Stimulated activated memory B cell treated with anti-CD40 and anti-IgM and Interleukin-4, amounts not matched to agents 10 μg/mL and 1 μg/mL and 100 μg/mL, for 72 hours (primary cell): ENCODE data around the gene GLCCI1.

Source experiments
- ATAC-seq: fragments of 150-1000 bp; cut with Tn5 transposase; 2 replicates; pipeline ENCODE4 v1.10.0; 2021
- H3K27ac Mint-ChIP-seq: one replicate; pipeline ENCODE4 v1.8.0; 2022; ENCODE audit warnings: mild to moderate bottlenecking, mixed read lengths
- H3K27me3 Mint-ChIP-seq: one replicate; pipeline ENCODE4 v1.8.0; 2022; ENCODE audit warnings: mixed read lengths
- H3K36me3 Mint-ChIP-seq: one replicate; pipeline ENCODE4 v1.8.0; 2022; ENCODE audit warnings: mixed read lengths
- H3K4me1 Mint-ChIP-seq: one replicate; pipeline ENCODE4 v1.8.0; 2022; ENCODE audit warnings: mixed read lengths
- H3K4me3 Mint-ChIP-seq: one replicate; pipeline ENCODE4 v1.8.0; 2022; ENCODE audit warnings: mild to moderate bottlenecking, moderate library complexity, mixed read lengths
- H3K9me3 Mint-ChIP-seq: one replicate; pipeline ENCODE4 v1.8.0; 2022; ENCODE audit warnings: mixed read lengths

The GLCCI1 gene

DNA sequence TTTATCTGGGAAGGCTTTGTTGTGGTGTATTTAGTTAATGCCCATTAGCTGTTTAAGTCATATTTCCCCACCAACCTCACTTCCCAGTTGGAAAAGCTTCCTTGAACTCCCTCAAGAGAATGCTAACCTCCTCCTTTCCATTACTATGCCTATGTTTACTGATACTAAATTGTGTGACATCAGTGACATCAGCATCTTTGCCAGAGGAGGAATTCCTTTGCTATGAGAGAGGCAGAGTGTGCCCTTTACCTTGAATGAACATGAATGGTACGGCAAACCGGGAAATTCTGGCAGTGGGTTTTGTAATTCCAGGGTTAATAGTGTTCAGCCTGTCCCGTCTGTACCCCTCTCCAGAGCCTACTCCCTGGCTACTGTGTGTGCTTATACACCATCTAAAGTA is 22.1 kb upstream of the GLCCI1 start:
- no peak for ATAC-seq
- Mint-ChIP-seq H3K27ac (peak overlapping the region; percentile 6), H3K4me1 (peaks cover 21% of the 10 kb centered on the region), H3K27me3 (no peaks in the 10 kb centered on the region), H3K36me3 (peaks cover 14% of the 10 kb centered on the region), H3K4me3 (no peak overlapping the region), H3K9me3 (no peaks in the 10 kb centered on the region)

DNA sequence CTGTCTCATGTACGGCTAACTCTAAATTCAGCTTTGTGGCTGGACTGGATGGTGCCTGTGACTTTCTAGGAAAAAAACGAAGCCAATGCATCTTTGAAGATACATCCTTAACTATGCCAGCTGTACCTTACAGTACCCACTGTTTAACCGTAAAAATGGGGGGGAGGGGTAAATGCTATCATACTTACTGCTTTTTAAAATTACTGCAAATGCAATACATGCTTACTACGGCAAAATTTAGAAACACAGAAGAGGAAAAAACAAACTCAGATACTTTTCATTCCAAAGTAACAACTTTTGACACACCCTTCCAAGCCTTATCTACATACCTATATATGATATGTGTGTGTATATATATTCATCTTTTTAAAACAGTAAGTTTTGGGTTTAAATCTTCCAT is 20.4 kb upstream of the GLCCI1 start:
- no peak overlapping the region for H3K4me3 Mint-ChIP-seq
- H3K9me3 Mint-ChIP-seq = no peaks in the 10 kb centered on the region
- H3K27me3 Mint-ChIP-seq = no peaks in the 10 kb centered on the region
- peaks cover 14% of the 10 kb centered on the region for H3K36me3 Mint-ChIP-seq
- ATAC-seq = no peak
- H3K4me1 Mint-ChIP-seq = peaks cover 21% of the 10 kb centered on the region
- no peak overlapping the region for H3K27ac Mint-ChIP-seq

- no peaks in the 10 kb centered on the region for H3K9me3 Mint-ChIP-seq
- peaks cover 14% of the 10 kb centered on the region for H3K36me3 Mint-ChIP-seq
- no peak for ATAC-seq
- H3K27ac Mint-ChIP-seq = no peak overlapping the region
- no peak overlapping the region for H3K4me3 Mint-ChIP-seq
- no peaks in the 10 kb centered on the region for H3K27me3 Mint-ChIP-seq
- no peaks in the 10 kb centered on the region for H3K4me1 Mint-ChIP-seq
These were observed 14.8 kb upstream of the GLCCI1 start for GRCh38 chr7:7953806-7954205.

GRCh38 chr7:7956531-7957128 is 12.0 kb upstream of the GLCCI1 start:
- Mint-ChIP-seq H3K9me3 (no peaks in the 10 kb centered on the region), H3K4me3 (no peak overlapping the region), H3K27me3 (no peaks in the 10 kb centered on the region), H3K27ac (no peak overlapping the region), H3K4me1 (no peaks in the 10 kb centered on the region), H3K36me3 (no peaks in the 10 kb centered on the region)
- no peak for ATAC-seq

GRCh38 chr7:7957513-7957912 is 11.1 kb upstream of the GLCCI1 start:
- H3K27me3 Mint-ChIP-seq = no peaks in the 10 kb centered on the region
- ATAC-seq = no peak
- H3K9me3 Mint-ChIP-seq = no peaks in the 10 kb centered on the region
- H3K4me3 Mint-ChIP-seq = no peak overlapping the region
- H3K36me3 Mint-ChIP-seq = no peaks in the 10 kb centered on the region
- no peak overlapping the region for H3K27ac Mint-ChIP-seq
- no peaks in the 10 kb centered on the region for H3K4me1 Mint-ChIP-seq

DNA sequence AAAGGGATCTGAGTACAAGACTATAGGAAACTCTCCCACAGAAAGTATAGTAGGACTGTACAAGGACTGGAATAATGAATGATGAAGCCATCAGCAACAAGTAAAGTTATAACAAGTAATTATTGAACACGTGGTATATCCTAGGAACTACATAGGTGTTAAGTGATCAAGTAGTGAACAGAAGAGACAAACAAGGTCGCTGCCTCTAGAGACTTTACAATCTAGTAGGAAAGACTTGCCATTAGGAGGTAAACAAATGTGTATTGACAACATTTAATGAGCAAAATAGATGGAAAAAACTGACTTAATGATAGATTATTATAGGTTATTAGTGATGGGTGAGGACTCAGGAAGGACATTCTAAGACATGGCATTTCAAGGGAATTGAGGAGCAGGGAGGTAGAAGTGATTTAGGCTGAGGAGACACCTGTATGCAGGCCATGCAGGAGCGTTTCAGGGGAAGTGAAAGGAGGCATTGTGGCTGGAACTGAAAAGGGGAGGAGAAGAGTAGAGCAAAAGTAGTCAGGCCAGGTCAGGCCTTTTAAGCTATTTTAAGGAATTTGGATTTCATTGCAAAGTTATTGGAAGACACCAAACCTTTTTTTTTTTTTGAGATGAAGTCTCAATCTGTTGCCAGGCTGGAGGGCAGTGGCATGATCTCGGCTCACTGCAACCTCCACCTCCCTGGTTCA is 8.5 kb upstream of the GLCCI1 start:
- H3K9me3 Mint-ChIP-seq = no peaks in the 10 kb centered on the region
- ATAC-seq = no peak
- no peaks in the 10 kb centered on the region for H3K27me3 Mint-ChIP-seq
- H3K4me1 Mint-ChIP-seq = peaks cover 6% of the 10 kb centered on the region
- no peaks in the 10 kb centered on the region for H3K36me3 Mint-ChIP-seq
- H3K27ac Mint-ChIP-seq = no peak overlapping the region
- no peak overlapping the region for H3K4me3 Mint-ChIP-seq

GRCh38 chr7:7962851-7963250 is 5.7 kb upstream of the GLCCI1 start:
- H3K27me3 Mint-ChIP-seq = no peaks in the 10 kb centered on the region

DNA sequence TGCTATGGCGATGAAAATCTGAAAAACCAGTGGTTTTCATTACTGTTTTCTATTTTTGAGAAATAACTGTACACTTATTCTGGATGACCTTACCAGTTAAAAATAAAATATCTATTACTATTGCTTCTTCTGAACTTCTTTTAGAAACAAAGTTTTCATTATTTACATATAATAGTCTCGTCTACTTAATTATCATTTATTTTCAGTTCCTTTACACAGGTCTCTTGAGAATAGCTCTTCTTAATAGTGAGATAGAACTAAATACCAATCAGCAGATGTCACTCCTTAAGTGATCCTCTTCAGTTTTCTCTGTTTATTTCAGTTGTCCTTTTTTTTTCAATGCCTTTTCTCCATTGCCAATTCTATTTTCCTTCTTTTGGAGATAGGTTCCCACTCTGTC is 4.3 kb upstream of the GLCCI1 start:
- peaks cover 12% of the 10 kb centered on the region for H3K4me1 Mint-ChIP-seq
- ATAC-seq = no peak
- H3K27ac Mint-ChIP-seq = no peak overlapping the region
- no peak overlapping the region for H3K4me3 Mint-ChIP-seq
- no peaks in the 10 kb centered on the region for H3K9me3 Mint-ChIP-seq
- no peaks in the 10 kb centered on the region for H3K27me3 Mint-ChIP-seq
- no peaks in the 10 kb centered on the region for H3K36me3 Mint-ChIP-seq

More at GRCh38 chr7:7962851-7963250, 5.7 kb upstream of the GLCCI1 start:
- Mint-ChIP-seq H3K4me3 (no peak overlapping the region), H3K4me1 (peaks cover 12% of the 10 kb centered on the region), H3K27ac (no peak overlapping the region), H3K36me3 (no peaks in the 10 kb centered on the region), H3K9me3 (no peaks in the 10 kb centered on the region)
- ATAC-seq = no peak

DNA sequence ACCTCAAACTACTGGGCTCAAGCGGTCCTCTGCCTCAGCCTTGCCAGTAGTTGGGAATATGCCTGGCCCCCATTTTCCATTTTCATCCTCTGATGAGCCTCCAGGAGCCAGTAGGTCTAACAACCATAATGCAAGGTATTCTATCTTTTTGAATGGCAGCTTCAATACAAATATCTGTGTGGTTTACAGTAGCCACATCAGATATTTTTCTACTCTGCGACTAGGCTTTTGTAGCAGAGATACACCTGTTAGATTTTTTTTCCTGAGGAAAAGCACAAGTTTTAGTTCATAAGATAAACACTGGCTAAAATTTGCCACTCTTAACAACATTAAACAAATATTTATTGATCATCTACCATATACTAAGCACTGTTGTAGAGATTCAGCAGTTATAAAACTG is 3.9 kb upstream of the GLCCI1 start:
- Mint-ChIP-seq H3K9me3 (no peaks in the 10 kb centered on the region), H3K27me3 (no peaks in the 10 kb centered on the region), H3K4me3 (no peak overlapping the region), H3K27ac (no peak overlapping the region), H3K36me3 (no peaks in the 10 kb centered on the region), H3K4me1 (peaks cover 12% of the 10 kb centered on the region)
- no peak for ATAC-seq

DNA sequence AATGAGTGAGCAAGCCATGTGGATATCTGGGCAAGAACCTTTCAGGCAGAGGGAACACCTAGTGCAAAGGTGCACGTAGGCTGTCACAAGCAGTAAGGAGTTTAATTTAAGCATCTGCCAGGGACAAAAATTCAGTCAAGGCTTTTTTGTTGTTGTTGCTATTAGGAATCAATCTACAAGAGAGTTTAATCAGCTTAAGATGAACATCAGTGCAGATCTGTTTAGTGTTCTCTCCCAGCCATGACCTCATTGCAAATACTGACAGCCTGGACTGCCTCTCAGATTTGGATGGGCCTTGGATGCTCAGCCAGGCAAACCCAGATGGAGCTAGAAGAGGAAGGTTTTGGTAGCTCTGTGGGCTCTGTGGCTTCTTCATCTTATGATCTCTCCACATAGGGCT is 3.3 kb upstream of the GLCCI1 start:
- Mint-ChIP-seq H3K4me1 (peaks cover 12% of the 10 kb centered on the region), H3K4me3 (no peak overlapping the region), H3K36me3 (no peaks in the 10 kb centered on the region), H3K27ac (no peak overlapping the region), H3K27me3 (no peaks in the 10 kb centered on the region), H3K9me3 (no peaks in the 10 kb centered on the region)
- no peak for ATAC-seq

GRCh38 chr7:7966141-7966734 is 2.4 kb upstream of the GLCCI1 start:
- H3K4me3 Mint-ChIP-seq = no peak overlapping the region
- H3K9me3 Mint-ChIP-seq = no peaks in the 10 kb centered on the region
- no peak for ATAC-seq
- H3K36me3 Mint-ChIP-seq = no peaks in the 10 kb centered on the region
- H3K4me1 Mint-ChIP-seq = peaks cover 12% of the 10 kb centered on the region
- no peaks in the 10 kb centered on the region for H3K27me3 Mint-ChIP-seq
- no peak overlapping the region for H3K27ac Mint-ChIP-seq

DNA sequence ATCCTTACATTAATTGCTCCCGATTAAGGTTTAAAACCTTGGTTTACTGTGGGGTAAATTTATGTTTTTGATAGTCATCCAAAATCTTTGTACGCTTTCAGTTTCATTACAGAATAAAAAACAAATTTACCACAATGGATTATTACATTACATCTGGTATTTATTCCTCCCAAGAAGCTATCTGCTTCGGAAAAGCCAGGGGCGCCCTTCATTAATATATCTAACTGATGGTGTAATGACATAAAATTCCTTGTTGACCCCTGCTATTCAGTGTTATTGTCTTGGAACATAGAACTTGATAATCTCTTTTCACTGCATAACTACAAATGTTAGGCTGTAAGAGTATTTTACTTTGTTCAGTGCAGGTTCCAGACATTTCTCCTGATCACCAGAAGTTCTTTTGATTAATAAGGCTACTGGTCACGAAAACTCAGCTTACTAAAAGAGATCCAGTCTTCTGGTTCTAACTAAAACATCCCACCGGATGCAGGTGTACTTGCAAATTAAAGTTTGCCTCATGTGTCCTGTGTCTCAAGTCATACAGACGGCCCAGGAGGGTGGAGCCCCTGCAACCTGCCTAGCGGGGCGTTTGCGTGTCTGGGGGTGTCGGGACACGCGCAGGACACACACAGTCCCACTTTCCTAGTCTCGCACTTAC is 581 bp upstream of the GLCCI1 start:
- Mint-ChIP-seq H3K4me3 (peak overlapping the region; percentile 87), H3K27me3 (no peaks in the 10 kb centered on the region), H3K9me3 (no peaks in the 10 kb centered on the region), H3K27ac (no peak overlapping the region), H3K4me1 (peaks cover 15% of the 10 kb centered on the region), H3K36me3 (no peaks in the 10 kb centered on the region)
- ATAC-seq = no peak

- Mint-ChIP-seq H3K9me3 (no peaks in the 10 kb centered on the region), H3K4me1 (peaks cover 14% of the 10 kb centered on the region), H3K27ac (no peak overlapping the region), H3K27me3 (no peaks in the 10 kb centered on the region), H3K36me3 (no peaks in the 10 kb centered on the region), H3K4me3 (peak overlapping the region; percentile 87)
- peak; percentile 44 for ATAC-seq
These were observed 975 bp downstream of the GLCCI1 start for GRCh38 chr7:7969306-7970236.

GRCh38 chr7:7970237-7970530 is 1.6 kb downstream of the GLCCI1 start:
- H3K4me1 Mint-ChIP-seq = peaks cover 15% of the 10 kb centered on the region
- no peak overlapping the region for H3K4me3 Mint-ChIP-seq
- no peak for ATAC-seq
- no peak overlapping the region for H3K27ac Mint-ChIP-seq
- no peaks in the 10 kb centered on the region for H3K36me3 Mint-ChIP-seq
- no peaks in the 10 kb centered on the region for H3K9me3 Mint-ChIP-seq
- no peaks in the 10 kb centered on the region for H3K27me3 Mint-ChIP-seq
